Panc1 (cell line): ENCODE data around the gene PLCG2. TPM values are rescaled to one million over a fixed set of nuclear protein-coding genes. Genes with fewer than 3 reads are reported as not detected.
A peak's percentile ranks its signal among the peaks of the same experiment; 100 is the strongest.

Experiments
- ATAC-seq: fragments of 200-7000 bp; cut with Tn5 transposase; 2 replicates; pipeline ENCODE4 v1.9.1; 2020; ENCODE audit warnings: mild to moderate bottlenecking, moderate library complexity
- BruUV-seq: library from RNA; stranded (reverse); fragments of 400-500 nt; replicated peaks from 2 replicates; lab custom pipeline; 2021; lab: Mats Ljungman, UMichigan
- CTCF ChIA-PET: fragments of 300-600 bp; sonication (Branson Sonifier 250); formaldehyde crosslinking; loops from one replicate; lab custom pipeline; 2022; ENCODE audit warnings: antibody characterized with exemption; lab: Charles Lee
- POLR2A ChIA-PET: fragments of 300-600 bp; sonication (Branson Sonifier 250); formaldehyde crosslinking; loops from one replicate; lab custom pipeline; 2022; ENCODE audit warnings: antibody characterized with exemption; lab: Charles Lee
- DNase-seq: peaks from one replicate; pipeline ENCODE4 v3.0.0-alpha.2; 2010; ENCODE audit warnings: low read depth, low spot score
- H3K27ac ChIP-seq: 2 replicates; pipeline ENCODE4 v1.5.1; 2011; ENCODE audit warnings: mild to moderate bottlenecking, low read length, inconsistent platforms
- H3K27me3 ChIP-seq: fragments of 200-500 bp; sonication (Bioruptor generic); 2 replicates; pipeline ENCODE4 v1.6.0; 2014; ENCODE audit warnings: low read length, inconsistent platforms; ENCODE audit not compliant: control insufficient read depth, insufficient read depth
- H3K36me3 ChIP-seq: fragments of 200-500 bp; sonication (Bioruptor generic); 2 replicates; pipeline ENCODE4 v1.5.1; 2014; ENCODE audit warnings: inconsistent platforms, mild to moderate bottlenecking, low read length, moderate library complexity; ENCODE audit not compliant: control insufficient read depth, insufficient read depth
- H3K4me1 ChIP-seq: 2 replicates; pipeline ENCODE4 v1.5.1; 2011; ENCODE audit warnings: inconsistent platforms, mild to moderate bottlenecking, low read length, moderate library complexity; ENCODE audit not compliant: control insufficient read depth, insufficient read depth
- H3K4me3 ChIP-seq, 2 experiments: 2 replicates each; pipeline ENCODE4 v1.5.1; 2011 to 2012; ENCODE audit warnings: low read depth in 2 of 2, low read length in 2 of 2, mild to moderate bottlenecking in 2 of 2, inconsistent platforms in 1 of 2, moderate library complexity in 1 of 2
- H3K9me3 ChIP-seq: fragments of 200-500 bp; sonication (Bioruptor generic); 2 replicates; pipeline ENCODE4 v1.5.1; 2014; ENCODE audit warnings: low read depth, mild to moderate bottlenecking, inconsistent platforms, low read length, moderate library complexity; ENCODE audit not compliant: control insufficient read depth, insufficient read depth
- CTCF ChIP-seq: fragments of 450-650 bp; IDR thresholded peaks from 2 replicates; pipeline ENCODE4 v1.5.1; 2017; ENCODE audit warnings: mild to moderate bottlenecking
- POLR2AphosphoS5 ChIP-seq: IDR thresholded peaks from 2 replicates; pipeline ENCODE4 v1.6.1; 2012; ENCODE audit warnings: mild to moderate bottlenecking, low read depth, low read length, moderate library complexity
- SIN3A ChIP-seq: IDR thresholded peaks from 2 replicates; pipeline ENCODE4 v1.6.1; 2012; ENCODE audit warnings: low read depth, mild to moderate bottlenecking, low read length, moderate library complexity, borderline replicate concordance; ENCODE audit not compliant: insufficient read depth
- TCF7L2 ChIP-seq: IDR thresholded peaks from 2 replicates; pipeline ENCODE4 v1.6.1; 2011; ENCODE audit warnings: mild to moderate bottlenecking, low read depth, low read length, inconsistent platforms
- in situ Hi-C: cut with HindIII; loops from 2 replicates; pipeline ENCODE4 v1.10.0; 2016; ENCODE audit warnings: low sequenced_read_pairs, low pct_unique_long_range_greater_than_20kb
- intact Hi-C: fragments of 100-400 bp; cut with micrococcal nuclease; formaldehyde crosslinking; loops from one replicate; pipeline ENCODE4 v1.10.0; 2022; ENCODE audit not compliant: unreplicated experiment
- total RNA-seq: library from RNA; stranded (reverse); gene quantifications from one replicate; pipeline ENCODE4 v1.2.1, GENCODE V29; 2021; ENCODE audit not compliant: unreplicated experiment
- TF ChIP-seq, protein P1 (sequence below), 2 experiments: IDR thresholded peaks; 2 replicates each; pipeline ENCODE4 v1.6.1; 2011 to 2012; ENCODE audit warnings: low read depth in 2 of 2, control low read depth in 1 of 2, low read length in 1 of 2, mild to moderate bottlenecking in 1 of 2, moderate library complexity in 1 of 2; ENCODE audit not compliant: insufficient read depth in 1 of 2

PLCG2 gene
- total RNA-seq, 1 experiment from 2014 or later, result 10.8 TPM

GRCh38 chr16:81744911-81745310 is 34.2 kb upstream of the PLCG2 start:
- ATAC-seq (no peak), DNase-seq (no peak)
- CTCF ChIA-PET, result no interaction called here
- Histone ChIP-seq H3K9me3 (peaks cover 3% of the 10 kb centered on the region; the same call in 1 of the 2 replicates), H3K27me3 (no peaks in the 10 kb centered on the region), H3K27ac (no peak overlapping the region), H3K4me3 (no peak overlapping the region), H3K36me3 (no peaks in the 10 kb centered on the region), H3K4me1 (no peaks in the 10 kb centered on the region)
- no peak for TF ChIP-seq TCF7L2
- TF ChIP-seq, protein P1, sequence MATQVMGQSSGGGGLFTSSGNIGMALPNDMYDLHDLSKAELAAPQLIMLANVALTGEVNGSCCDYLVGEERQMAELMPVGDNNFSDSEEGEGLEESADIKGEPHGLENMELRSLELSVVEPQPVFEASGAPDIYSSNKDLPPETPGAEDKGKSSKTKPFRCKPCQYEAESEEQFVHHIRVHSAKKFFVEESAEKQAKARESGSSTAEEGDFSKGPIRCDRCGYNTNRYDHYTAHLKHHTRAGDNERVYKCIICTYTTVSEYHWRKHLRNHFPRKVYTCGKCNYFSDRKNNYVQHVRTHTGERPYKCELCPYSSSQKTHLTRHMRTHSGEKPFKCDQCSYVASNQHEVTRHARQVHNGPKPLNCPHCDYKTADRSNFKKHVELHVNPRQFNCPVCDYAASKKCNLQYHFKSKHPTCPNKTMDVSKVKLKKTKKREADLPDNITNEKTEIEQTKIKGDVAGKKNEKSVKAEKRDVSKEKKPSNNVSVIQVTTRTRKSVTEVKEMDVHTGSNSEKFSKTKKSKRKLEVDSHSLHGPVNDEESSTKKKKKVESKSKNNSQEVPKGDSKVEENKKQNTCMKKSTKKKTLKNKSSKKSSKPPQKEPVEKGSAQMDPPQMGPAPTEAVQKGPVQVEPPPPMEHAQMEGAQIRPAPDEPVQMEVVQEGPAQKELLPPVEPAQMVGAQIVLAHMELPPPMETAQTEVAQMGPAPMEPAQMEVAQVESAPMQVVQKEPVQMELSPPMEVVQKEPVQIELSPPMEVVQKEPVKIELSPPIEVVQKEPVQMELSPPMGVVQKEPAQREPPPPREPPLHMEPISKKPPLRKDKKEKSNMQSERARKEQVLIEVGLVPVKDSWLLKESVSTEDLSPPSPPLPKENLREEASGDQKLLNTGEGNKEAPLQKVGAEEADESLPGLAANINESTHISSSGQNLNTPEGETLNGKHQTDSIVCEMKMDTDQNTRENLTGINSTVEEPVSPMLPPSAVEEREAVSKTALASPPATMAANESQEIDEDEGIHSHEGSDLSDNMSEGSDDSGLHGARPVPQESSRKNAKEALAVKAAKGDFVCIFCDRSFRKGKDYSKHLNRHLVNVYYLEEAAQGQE (IDR thresholded peaks at IDR 0.05; ENCODE audit: insufficient read depth in 1 of 2, low read depth in 2 of 2, low read length in 1 of 2), result no peak
- TF ChIP-seq CTCF, result no peak
- TF ChIP-seq POLR2AphosphoS5, result no peak
- TF ChIP-seq SIN3A, result no peak
- in situ Hi-C loops (no loop called here), intact Hi-C loops (no loop called here)
- no TSS peak for BruUV-seq
- POLR2A ChIA-PET, result interaction anchor here (0.6 kb wide), 1 partner anchor 37 kb away, joined by 3 read pairs; no protein-coding TSS in a partner anchor

DNA sequence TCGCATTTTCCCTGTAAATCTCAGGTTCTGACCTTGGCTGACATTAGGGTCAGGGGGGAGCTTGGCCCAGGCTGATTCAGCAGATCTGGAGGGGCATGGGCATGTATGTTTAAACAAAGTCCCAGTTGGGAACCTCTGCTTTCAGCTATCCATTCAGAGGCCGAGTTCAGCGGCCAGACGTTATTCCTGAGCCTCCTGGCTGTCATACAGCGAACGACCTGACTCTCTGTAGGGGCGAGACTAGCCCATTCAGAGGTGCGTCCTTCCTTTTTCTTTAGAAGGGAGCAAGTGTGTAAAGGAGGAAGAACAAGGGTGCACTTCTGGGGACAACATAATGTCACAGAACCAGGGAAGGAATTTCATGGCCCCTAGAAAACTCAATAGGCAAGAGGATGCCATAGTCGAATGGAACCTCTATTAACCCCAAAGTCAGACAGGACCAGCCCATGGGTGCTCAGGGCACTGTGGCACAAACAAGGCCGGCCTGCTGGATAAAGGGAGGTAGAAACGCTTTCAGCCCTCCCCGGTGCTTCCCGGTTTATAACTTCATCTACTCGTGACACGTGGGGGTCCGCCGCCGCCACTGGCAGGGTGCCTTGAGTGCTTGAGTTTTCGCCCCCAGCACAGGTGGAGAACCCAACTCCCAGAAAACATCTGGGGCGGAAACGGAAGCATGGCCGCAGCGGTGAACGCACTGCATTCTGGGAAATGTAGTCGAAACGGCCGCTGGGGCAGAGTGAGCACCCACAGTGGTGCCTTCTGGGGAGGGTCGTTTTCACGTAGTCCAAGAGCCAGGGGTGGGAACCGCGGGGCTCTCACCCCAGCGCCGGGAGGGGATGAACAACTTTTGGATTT is 33.2 kb upstream of the PLCG2 start:
- ATAC-seq (peak; percentile 89), DNase-seq (no peak)
- Histone ChIP-seq H3K4me3 (peak overlapping the region; percentile 36 to 47), H3K27ac (peak overlapping the region; percentile 59; the same call in 1 of the 2 replicates), H3K4me1 (no peaks in the 10 kb centered on the region), H3K27me3 (no peaks in the 10 kb centered on the region), H3K36me3 (no peaks in the 10 kb centered on the region), H3K9me3 (peaks cover 3% of the 10 kb centered on the region; the same call in 1 of the 2 replicates)
- no peak for TF ChIP-seq CTCF
- TF ChIP-seq, protein P1 (IDR thresholded peaks at IDR 0.05; ENCODE audit: insufficient read depth in 1 of 2, low read depth in 2 of 2, low read length in 1 of 2), result no peak
- TF ChIP-seq POLR2AphosphoS5, result no peak
- TF ChIP-seq SIN3A, result no peak
- TF ChIP-seq TCF7L2, result no peak
- intact Hi-C loops (no loop called here), in situ Hi-C loops (no loop called here)
- POLR2A ChIA-PET, result interaction anchor here (0.6 kb wide), 1 partner anchor 36 kb away, joined by 3 read pairs; no protein-coding TSS in a partner anchor
- BruUV-seq, result no TSS peak
- CTCF ChIA-PET, result no interaction called here
